ENCODE results near the gene MKKS.
"Not testable (repeated sequence)": the region's sequence is repeated elsewhere in the genome, so short reads cannot be mapped to it uniquely, and the experiment has no call there.

The MKKS gene

GRCh38 chr20:10448270-10449156 lies 14.5 kb upstream of the MKKS start:
- DNase-seq: peak; percentile 49

DNA sequence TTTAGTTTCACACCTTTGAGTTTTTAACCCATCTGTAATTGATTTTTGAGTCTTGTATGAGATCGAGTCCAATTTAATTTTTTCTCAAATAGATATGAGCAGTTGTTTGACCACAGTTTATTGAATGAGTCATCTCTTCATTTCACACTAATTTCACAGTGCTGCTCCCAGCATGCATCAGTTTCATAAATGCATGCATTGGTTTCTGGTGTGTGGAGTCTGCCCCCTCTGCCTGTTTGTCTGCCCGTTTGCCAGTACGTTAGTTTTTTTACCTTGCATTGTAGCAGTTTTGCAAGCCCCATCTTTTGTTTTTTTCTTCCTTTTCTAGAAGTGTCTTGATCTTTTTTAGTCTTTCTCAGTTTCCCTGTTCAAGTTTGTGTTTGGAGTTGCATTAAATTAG lies 13.0 kb upstream of the MKKS start:
- DNase-seq: peak; percentile 94

DNA sequence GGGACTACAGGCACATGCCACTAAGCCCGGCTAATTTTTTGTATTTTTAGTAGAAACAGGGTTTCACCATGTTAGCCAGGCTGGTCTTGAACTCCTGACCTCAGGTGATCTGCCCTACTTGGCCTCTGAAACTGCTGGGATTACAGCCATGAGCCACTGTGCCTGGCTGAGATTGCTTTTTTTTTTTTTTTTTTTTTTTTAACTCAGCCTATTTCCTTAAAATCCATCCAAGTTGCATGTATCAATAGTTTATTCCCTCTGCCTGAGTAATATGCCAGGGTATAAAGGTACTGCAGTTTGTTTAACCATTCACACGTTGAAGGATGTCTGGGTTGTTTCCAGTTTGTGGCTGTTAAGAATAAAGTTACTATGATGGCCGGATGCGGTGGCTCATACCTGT lies 11.7 kb upstream of the MKKS start:
- no peak for DNase-seq

GRCh38 chr20:10443936-10444335 lies 9.9 kb upstream of the MKKS start:
- no peak for DNase-seq

- DNase-seq: peak; percentile 40
Measured at GRCh38 chr20:10438217-10438616, 4.2 kb upstream of the MKKS start.

GRCh38 chr20:10436053-10436699 lies 2.2 kb upstream of the MKKS start:
- DNase-seq: no peak

DNA sequence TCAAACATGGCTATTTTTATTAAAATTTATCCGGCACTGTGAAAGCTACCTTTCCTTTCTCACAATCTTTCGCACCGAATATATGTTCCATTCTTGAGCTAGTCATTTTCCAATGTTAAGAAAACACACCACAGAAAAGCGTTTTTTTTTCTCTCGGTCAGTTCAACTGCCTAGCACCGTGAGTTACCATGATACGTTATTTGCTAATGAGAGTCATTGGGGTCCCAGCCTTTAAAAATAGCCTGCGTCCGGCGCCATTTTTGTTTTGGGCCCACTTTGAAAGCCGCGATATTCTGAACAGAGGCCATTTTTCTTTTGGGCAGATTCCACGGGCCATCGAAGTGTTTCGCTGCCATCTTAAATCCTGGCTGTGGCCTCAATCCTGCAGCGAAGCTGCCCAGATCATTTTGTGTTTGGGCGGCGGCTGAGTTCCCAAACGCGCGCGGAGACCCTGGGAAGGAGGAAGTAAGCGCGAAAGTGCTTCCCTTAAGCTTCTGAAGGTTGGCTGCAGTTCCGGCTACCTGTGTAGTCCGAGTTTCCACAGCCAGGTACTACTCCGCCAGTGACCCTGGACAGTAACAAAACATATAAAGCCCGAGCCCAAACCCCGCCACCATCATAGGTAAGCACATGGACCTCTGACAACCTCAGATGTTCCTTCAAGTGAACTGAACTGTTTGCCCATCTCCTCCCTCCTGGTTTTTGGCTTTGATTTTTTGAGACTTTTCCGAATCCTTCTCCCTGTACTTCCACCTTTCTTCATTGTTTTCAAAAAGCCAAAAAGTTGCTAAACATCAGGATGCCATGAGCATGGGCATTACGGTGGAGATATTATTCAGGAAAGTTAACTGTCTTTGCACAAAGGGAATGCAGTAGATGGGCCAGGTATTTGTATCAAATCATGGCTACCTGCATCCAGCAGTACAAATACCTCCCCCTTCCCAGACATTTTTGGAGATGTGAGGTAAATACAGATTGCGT lies 1.1 kb upstream of the MKKS start, which contains the start of gene SLX4IP:
TSS of gene SLX4IP (plus strand) at position 474 of the 981 bp plus-strand sequence. CDS start 22,900 bp downstream, outside the sequence.
- peak; percentile 98 for DNase-seq

GRCh38 chr20:10434467-10434831 lies 427 bp upstream of the MKKS start:
- DNase-seq: peak; percentile 98

DNA sequence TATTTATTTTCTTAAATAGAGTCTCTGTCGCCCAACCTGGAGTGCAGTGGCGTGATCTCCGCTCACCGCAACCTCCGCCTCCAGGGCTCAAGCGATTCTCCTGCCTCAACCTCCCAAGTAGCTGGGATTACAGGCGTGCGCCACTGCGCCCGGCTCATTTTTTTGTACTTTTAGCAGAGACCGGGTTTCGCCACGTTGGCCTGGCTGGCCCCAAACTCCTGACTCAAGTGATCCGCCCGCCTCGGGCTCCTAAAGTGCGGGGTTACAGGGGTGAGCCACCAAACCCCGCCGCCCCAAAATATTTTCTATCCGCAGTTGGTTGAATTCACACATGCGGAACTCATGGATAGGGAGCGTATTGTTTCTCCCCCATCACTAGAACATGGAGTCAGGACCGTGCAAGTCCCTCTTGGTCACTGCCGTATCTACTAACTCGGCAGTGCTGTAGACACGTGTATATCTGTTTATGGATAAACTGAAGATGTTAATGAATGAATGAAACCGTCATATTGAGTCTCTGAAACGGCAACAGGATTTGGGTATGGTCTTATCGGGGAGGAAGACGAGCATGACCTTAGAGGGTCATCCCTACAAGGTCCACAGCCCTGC lies 904 bp downstream of the MKKS start:
- DNase-seq: no peak

- DNase-seq: no peak
Measured at GRCh38 chr20:10432079-10432478, 1.9 kb downstream of the MKKS start.

DNA sequence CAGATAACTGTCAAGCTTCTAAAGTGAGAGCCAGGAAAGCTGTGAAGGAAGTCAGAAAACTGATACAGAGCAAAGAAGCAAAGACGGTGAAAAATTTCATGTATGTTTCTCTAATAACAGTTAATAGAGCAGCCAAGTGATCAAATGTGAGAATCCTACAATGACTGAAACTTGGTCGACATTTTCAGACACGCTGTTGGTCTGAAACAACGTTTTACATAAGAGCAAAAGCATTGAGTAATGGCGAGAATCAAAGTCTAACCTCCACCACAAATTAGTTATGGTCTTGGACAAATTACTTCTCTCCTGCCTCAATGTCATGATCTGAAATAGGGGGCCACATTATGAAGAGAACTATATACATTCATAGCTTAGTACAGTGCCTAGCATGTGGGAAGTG lies 3.3 kb downstream of the MKKS start:
- no peak for DNase-seq

DNA sequence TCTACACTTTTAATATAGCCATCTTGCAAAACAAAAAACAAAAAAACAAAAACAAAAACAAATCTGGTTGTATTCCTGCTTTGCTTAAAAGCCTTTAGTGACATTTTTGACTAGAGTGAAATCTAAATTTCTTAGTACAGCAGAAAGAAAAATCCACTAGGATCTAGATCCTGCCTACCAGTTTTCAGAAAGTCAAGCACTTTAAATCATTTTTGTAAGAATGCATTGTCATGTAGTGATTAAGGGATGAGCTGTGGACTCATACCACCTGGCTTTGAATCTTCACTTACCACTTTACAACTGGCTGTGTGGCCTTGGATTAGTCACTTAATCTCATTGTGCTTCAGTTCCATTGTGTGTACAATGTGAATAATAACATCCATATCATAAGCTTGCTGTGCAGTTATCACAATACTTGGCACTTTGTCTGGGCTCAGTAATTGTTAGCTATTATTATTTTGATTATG lies 4.0 kb downstream of the MKKS start:
- no peak for DNase-seq

DNA sequence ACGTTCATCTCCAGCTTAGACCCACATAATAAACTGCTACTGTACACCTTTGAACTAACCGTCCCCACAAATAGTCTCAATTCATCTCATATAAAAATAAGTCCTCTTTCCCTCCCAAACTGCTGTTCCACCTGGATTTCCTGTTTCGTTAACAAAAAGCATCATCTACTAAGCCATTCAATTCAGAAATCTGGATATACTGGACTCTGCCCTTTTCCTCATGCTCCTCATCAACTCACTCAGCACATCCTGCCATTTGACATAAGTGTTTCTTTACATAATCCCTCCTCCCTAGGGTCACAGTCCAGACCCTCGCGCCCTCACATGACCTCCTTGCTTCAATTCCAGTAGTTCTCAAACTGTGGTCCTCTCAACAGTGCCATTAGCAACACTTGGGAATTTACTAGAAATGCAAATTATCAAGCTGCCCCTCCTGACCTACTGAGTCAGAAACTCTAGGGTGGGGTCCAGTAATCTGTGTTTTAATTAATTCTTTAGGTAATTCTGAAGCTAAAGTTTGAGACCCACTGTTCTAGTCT lies 4.5 kb downstream of the MKKS start:
- no peak for DNase-seq

DNA sequence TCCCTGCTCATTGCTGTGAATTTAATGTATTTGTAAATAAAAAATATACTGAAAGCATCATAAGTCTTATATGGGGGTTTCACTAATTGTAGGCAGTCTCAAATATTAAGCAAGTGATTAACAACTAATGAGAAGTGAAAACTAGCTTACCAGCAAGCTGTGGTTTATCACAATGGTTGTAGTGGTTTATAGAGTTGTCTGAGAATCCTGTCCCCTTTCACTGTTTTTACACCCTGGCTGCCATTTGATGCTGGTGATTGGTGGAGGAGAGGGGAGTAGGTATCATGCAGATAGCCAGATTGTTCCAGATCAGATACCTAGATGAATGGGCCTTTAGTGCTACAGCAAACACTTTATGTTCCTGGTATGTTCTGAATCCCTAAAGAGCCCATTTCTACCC lies 6.0 kb downstream of the MKKS start:
- no peak for DNase-seq

DNA sequence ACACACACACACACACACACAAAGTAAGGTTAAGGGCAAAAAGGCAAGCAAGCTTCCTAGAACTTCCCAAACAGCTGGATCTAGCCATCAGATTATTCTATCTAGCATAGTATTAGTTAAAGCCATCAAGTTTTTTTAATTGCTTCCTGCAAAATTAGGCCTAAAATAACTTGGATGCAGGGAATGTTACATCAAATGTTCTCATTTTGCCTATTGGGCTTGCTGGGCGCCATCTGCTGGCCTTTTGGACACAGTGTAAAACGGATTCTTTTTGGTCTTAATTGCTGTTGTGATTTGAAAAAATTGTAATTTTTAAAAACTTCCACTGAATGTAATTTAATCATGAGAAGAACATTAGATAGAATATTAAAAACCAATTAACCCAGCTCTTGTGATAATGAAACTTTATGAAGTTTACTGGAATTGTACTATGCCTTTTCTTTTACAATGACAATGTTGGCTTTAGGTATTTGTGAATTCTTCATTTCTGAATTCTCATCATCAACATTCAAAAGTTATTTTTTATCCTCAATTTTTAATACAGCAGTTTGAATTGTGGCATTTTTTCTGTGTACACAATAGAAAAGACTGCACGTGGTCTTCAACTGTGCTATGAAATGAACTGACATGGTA lies 6.8 kb downstream of the MKKS start:
- peak; percentile 71 for DNase-seq

DNA sequence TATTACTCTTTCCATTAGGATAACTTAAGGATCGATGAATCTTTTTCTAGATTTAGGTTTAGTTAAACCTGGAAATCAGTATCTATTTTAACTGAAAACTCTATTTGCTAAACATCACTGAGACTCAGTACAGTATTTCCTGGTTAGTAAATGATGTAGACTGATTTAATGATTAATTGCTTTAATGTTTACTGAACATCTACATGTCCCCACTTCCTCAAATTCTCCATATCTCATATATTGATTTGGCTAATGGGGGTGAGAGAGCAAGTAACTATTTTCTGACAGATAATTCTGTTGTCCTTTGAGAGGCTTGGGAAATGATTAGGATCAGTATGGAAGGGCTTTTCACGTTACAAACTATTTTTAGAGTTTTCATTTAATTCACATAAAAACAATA lies 10.3 kb downstream of the MKKS start:
- DNase-seq: no peak

DNA sequence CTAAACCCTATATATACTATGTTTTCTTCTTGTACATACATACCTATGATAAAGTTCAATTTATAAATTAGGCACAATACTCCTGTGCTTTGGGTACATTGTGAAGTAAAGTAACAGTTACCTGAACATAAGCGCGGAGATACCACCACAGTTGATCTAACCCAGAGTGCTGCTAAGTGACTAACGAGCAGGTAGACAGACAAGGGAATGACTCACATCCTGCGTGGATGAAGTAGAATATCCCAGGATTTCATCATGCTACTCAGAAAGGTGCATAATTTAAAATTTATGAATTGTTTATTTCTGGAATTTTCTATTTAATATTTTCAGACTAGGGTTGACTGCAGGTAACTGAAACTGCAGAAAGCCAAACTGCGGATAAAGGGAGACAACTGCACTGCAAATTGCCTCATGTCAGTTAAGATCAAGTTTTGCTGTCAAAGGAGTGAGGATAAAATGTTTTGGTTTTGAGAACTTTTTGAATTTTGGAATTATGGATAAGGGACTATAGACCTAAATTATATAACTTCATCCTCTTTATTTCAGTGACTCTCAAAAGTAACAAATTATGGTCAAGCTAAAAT lies 14.4 kb downstream of the MKKS start:
- no peak for DNase-seq

DNA sequence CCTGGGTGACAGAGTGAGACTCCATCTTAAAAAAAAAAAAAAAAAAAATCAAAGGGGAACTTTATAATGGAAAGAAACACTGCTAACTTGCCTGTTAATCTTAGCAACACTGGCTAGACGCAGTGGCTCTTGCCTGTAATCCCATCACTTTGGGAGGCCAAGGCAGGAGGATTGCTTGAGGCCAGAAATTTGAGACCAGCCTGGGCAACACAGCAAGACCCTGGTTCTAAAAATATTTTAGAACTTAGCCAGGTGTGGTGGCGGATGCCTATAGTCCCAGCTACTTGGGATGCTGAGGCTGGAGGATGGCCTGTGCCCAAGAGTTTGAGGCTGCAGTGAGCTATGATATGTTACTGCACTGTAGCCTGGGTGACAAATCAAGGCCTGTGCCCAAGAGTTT lies 16.8 kb downstream of the MKKS start:
- not testable (repeated sequence) for DNase-seq

- no peak for DNase-seq
Measured at GRCh38 chr20:10415013-10415650, 18.9 kb downstream of the MKKS start.

GRCh38 chr20:10412591-10413408 lies 21.2 kb downstream of the MKKS start:
- DNase-seq: peak; percentile 22

All from hematopoietic multipotent progenitor cell treated with erythropoietin and hydrocortisone succinate and interleukin-3 and kit ligand, for 4 days (in vitro differentiated cells).